Uterus (tissue), 2 donors: ENCODE results near the gene HACD2.

Source experiments
- CTCF ChIP-seq, 4 experiments: fragments of 200-600 bp in 2 of 4; fragments of 450-650 bp in 2 of 4; sonication (generic) in 2 of 4; IDR thresholded peaks; one replicate each; pipeline ENCODE4 v1.5.1; 2016 to 2019; ENCODE audit warnings: antibody characterized with exemption in 4 of 4, mild to moderate bottlenecking in 2 of 4, moderate library complexity in 1 of 4
- POLR2A ChIP-seq, 2 donors: fragments of 450-650 bp; IDR thresholded peaks; one replicate each; pipeline ENCODE4 v1.6.1; 2016; ENCODE audit warnings: antibody characterized with exemption in 2 of 2, mild to moderate bottlenecking in 1 of 2, moderate library complexity in 1 of 2

- TF ChIP-seq CTCF (IDR thresholded peaks at IDR 0.05), result no peak
- TF ChIP-seq POLR2A (IDR thresholded peaks at IDR 0.05), result no peak
These were observed 1.3 kb downstream of the HACD2 start for GRCh38 chr3:123583561-123583960.
